ENCODE results near the gene PSORS1C2.
A peak's percentile ranks its signal among the peaks of the same experiment; 100 is the strongest.

Gene PSORS1C2

GRCh38 chr6:31139599-31139998, 733 bp upstream of the PSORS1C2 start:
- Histone ChIP-seq H3K36me3 (ENCODE audit: control insufficient read depth in 4 of 4, insufficient read depth in 4 of 4, low read length in 3 of 4) (peaks cover 3 to 21% (median 14%) of the 10 kb centered on the region in 4 experiments), H3K9me3 (ENCODE audit: control extremely low read depth in 1 of 5, control insufficient read depth in 4 of 5, insufficient read depth in 2 of 5, low read depth in 1 of 5, low read length in 4 of 5) (no peaks in the 10 kb centered on the region), H3K27me3 (replicated peaks in 2 of 5; ENCODE audit: control insufficient read depth in 4 of 5, insufficient read depth in 5 of 5, low read length in 4 of 5) (peaks cover 0 to 2% (median 0%) of the 10 kb centered on the region in 5 experiments), H3K4me1 (ENCODE audit: control extremely low read depth in 1 of 4, control insufficient read depth in 4 of 4, insufficient read depth in 4 of 4, low read length in 3 of 4) (peaks cover 0 to 7% (median 4%) of the 10 kb centered on the region in 4 experiments), H3K4me3 (ENCODE audit: control insufficient read depth in 1 of 7, extremely low read depth in 1 of 7, insufficient read depth in 4 of 7, low read depth in 2 of 7, low read length in 6 of 7) (no peak overlapping the region), H3K27ac (ENCODE audit: insufficient read depth in 1 of 2, low read depth in 1 of 2, low read length in 2 of 2, poor library complexity in 1 of 2, severe bottlenecking in 2 of 2) (no peak overlapping the region)
- 95% methylated on average over 3 of the region's 4 CpGs for WGBS (ENCODE audit: insufficient coverage)
- ChIA-PET POLR2A (no interaction called here), CTCF (interaction anchor here (0.6 to 5.1 kb wide), 6 partner anchors 8 to 57 kb away, joined by 3 to 31 read pairs (median 8); no protein-coding TSS in a partner anchor)
- DNase-seq: no peak

DNA sequence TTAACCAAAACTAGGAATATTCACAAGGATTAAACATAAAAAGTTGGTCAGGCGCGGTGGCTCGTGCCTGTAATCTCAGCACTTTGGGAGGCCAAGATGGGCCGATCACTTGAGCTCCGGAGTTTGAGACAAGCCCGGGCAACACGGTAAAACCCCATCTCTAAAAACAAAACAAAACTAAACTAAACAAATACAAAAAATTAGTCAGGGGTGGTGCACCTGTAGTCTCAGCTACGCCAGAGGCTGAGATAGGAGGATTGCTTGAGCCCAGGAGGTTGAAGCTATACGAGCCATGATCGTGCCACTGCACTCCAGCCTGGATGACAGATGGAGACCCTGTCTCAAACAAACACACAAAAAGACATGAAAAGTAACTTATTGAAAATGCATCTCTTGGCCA, 3.2 kb downstream of the PSORS1C2 start:
- peaks cover 0 to 2% (median 0%) of the 10 kb centered on the region in 5 experiments for H3K27me3 ChIP-seq (replicated peaks in 2 of 5; ENCODE audit: control insufficient read depth in 4 of 5, insufficient read depth in 5 of 5, low read length in 4 of 5)
- WGBS (ENCODE audit: insufficient coverage): 73% methylated on average over 9 of the region's 10 CpGs
- H3K9me3 ChIP-seq (ENCODE audit: control extremely low read depth in 1 of 5, control insufficient read depth in 4 of 5, insufficient read depth in 2 of 5, low read depth in 1 of 5, low read length in 4 of 5): no peaks in the 10 kb centered on the region
- H3K27ac ChIP-seq (ENCODE audit: insufficient read depth in 1 of 2, low read depth in 1 of 2, low read length in 2 of 2, poor library complexity in 1 of 2, severe bottlenecking in 2 of 2): no peak overlapping the region
- ChIA-PET CTCF (interaction anchor here (0.7 to 5.1 kb wide), 4 partner anchors 9 to 256 kb away, joined by 3 to 17 read pairs (median 4); no protein-coding TSS in a partner anchor), POLR2A (no interaction called here)
- H3K36me3 ChIP-seq (ENCODE audit: control insufficient read depth in 4 of 4, insufficient read depth in 4 of 4, low read length in 3 of 4): no peaks in the 10 kb centered on the region
- H3K4me3 ChIP-seq (ENCODE audit: control insufficient read depth in 1 of 7, extremely low read depth in 1 of 7, insufficient read depth in 4 of 7, low read depth in 2 of 7, low read length in 6 of 7): no peak overlapping the region
- DNase-seq: no peak
- peaks cover 0 to 7% (median 4%) of the 10 kb centered on the region in 4 experiments for H3K4me1 ChIP-seq (ENCODE audit: control extremely low read depth in 1 of 4, control insufficient read depth in 4 of 4, insufficient read depth in 4 of 4, low read length in 3 of 4)

DNA sequence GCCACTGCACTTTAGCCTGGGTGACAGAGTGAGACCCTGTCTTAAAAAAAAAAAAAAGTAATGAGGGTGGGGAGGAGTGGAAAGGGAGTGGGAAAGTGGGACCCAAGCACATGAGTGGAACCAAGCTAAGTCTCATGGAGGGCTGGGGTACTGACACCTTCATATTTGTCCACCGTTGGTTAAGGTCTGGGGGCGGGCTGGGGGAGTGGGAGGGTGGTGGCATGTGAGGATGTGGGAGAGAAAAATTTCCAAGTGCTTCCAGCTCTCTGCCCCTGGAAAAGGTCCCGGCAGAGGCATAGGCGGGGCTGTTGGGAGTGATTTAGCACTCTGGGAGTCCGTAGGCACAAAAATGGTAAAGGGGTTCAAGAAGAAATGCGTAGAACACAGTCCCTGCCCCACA, 6.1 kb downstream of the PSORS1C2 start:
- WGBS (ENCODE audit: insufficient coverage): 77% methylated on average over 6 of the region's 6 CpGs
- no peak overlapping the region for H3K27ac ChIP-seq (ENCODE audit: insufficient read depth in 1 of 2, low read depth in 1 of 2, low read length in 2 of 2, poor library complexity in 1 of 2, severe bottlenecking in 2 of 2)
- POLR2A ChIA-PET: interaction anchor here (1.1 kb wide), 1 partner anchor 25 kb away, joined by 3 read pairs; the partner anchor contains the start of gene CCHCR1
- no peaks in the 10 kb centered on the region for H3K9me3 ChIP-seq (ENCODE audit: control extremely low read depth in 1 of 5, control insufficient read depth in 4 of 5, insufficient read depth in 2 of 5, low read depth in 1 of 5, low read length in 4 of 5)
- CTCF ChIA-PET: interaction anchor here (1.2 to 4.6 kb wide), 4 partner anchors 9 to 102 kb away, joined by 3 to 28 read pairs (median 4); partner anchors contain the start of gene PSORS1C1
- peaks cover 0 to 4% (median 3%) of the 10 kb centered on the region in 4 experiments for H3K4me1 ChIP-seq (ENCODE audit: control extremely low read depth in 1 of 4, control insufficient read depth in 4 of 4, insufficient read depth in 4 of 4, low read length in 3 of 4)
- no peak for DNase-seq
- no peaks in the 10 kb centered on the region for H3K36me3 ChIP-seq (ENCODE audit: control insufficient read depth in 4 of 4, insufficient read depth in 4 of 4, low read length in 3 of 4)
- no peak overlapping the region for H3K4me3 ChIP-seq (ENCODE audit: control insufficient read depth in 1 of 7, extremely low read depth in 1 of 7, insufficient read depth in 4 of 7, low read depth in 2 of 7, low read length in 6 of 7)
- peaks cover 0 to 2% (median 0%) of the 10 kb centered on the region in 5 experiments for H3K27me3 ChIP-seq (replicated peaks in 2 of 5; ENCODE audit: control insufficient read depth in 4 of 5, insufficient read depth in 5 of 5, low read length in 4 of 5)

- H3K9me3 ChIP-seq (ENCODE audit: control extremely low read depth in 1 of 5, control insufficient read depth in 4 of 5, insufficient read depth in 2 of 5, low read depth in 1 of 5, low read length in 4 of 5): no peaks in the 10 kb centered on the region
- H3K36me3 ChIP-seq (ENCODE audit: control insufficient read depth in 4 of 4, insufficient read depth in 4 of 4, low read length in 3 of 4): no peaks in the 10 kb centered on the region
- ChIA-PET POLR2A (no interaction called here), CTCF (interaction anchor here (1.0 to 4.6 kb wide), 6 partner anchors 8 to 234 kb away, joined by 3 to 28 read pairs (median 4); partner anchors contain the start of gene PSORS1C1)
- H3K27ac ChIP-seq (ENCODE audit: insufficient read depth in 1 of 2, low read depth in 1 of 2, low read length in 2 of 2, poor library complexity in 1 of 2, severe bottlenecking in 2 of 2): no peak overlapping the region
- peaks cover 0 to 2% (median 0%) of the 10 kb centered on the region in 5 experiments for H3K27me3 ChIP-seq (replicated peaks in 2 of 5; ENCODE audit: control insufficient read depth in 4 of 5, insufficient read depth in 5 of 5, low read length in 4 of 5)
- H3K4me1 ChIP-seq (ENCODE audit: control extremely low read depth in 1 of 4, control insufficient read depth in 4 of 4, insufficient read depth in 4 of 4, low read length in 3 of 4): peaks cover 0 to 2% (median 0%) of the 10 kb centered on the region in 4 experiments
- 100% methylated on average over 2 of the region's 3 CpGs for WGBS (ENCODE audit: insufficient coverage)
- DNase-seq: no peak
- H3K4me3 ChIP-seq (ENCODE audit: control insufficient read depth in 1 of 7, extremely low read depth in 1 of 7, insufficient read depth in 4 of 7, low read depth in 2 of 7, low read length in 6 of 7): no peak overlapping the region
These were observed 7.3 kb downstream of the PSORS1C2 start for GRCh38 chr6:31131595-31131994.

DNA sequence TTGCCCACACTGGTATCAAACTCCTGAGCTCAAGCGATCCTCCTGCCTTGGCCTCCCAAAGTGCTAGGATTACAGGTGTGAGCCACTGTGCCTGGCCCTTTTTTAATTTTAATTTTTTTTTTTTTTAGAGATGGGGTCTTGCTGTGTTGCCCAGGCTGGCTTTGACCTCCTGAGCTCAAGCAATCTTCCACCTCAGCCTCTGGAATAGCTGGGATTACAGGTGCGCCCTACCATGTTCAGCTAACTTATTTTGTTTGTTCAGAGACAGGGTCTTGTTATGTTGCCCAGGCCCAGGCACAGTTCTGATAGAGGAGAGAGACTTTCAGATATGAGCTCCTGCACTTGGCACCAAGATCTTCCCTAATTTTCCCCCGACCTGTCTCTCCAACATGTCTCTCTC, 8.1 kb downstream of the PSORS1C2 start:
- no peak overlapping the region for H3K4me3 ChIP-seq (ENCODE audit: control insufficient read depth in 1 of 7, extremely low read depth in 1 of 7, insufficient read depth in 4 of 7, low read depth in 2 of 7, low read length in 6 of 7)
- H3K36me3 ChIP-seq (ENCODE audit: control insufficient read depth in 4 of 4, insufficient read depth in 4 of 4, low read length in 3 of 4): no peaks in the 10 kb centered on the region
- DNase-seq: no peak
- ChIA-PET POLR2A (no interaction called here), CTCF (interaction anchor here (0.9 to 4.6 kb wide), 10 partner anchors 9 to 236 kb away, joined by 3 to 28 read pairs (median 5); partner anchors contain the start of gene PSORS1C1)
- H3K27me3 ChIP-seq (replicated peaks in 2 of 5; ENCODE audit: control insufficient read depth in 4 of 5, insufficient read depth in 5 of 5, low read length in 4 of 5): peaks cover 0 to under 1% (median 0%) of the 10 kb centered on the region in 5 experiments
- WGBS (ENCODE audit: insufficient coverage): 100% methylated on average over 3 of the region's 3 CpGs
- no peaks in the 10 kb centered on the region for H3K9me3 ChIP-seq (ENCODE audit: control extremely low read depth in 1 of 5, control insufficient read depth in 4 of 5, insufficient read depth in 2 of 5, low read depth in 1 of 5, low read length in 4 of 5)
- no peak overlapping the region for H3K27ac ChIP-seq (ENCODE audit: insufficient read depth in 1 of 2, low read depth in 1 of 2, low read length in 2 of 2, poor library complexity in 1 of 2, severe bottlenecking in 2 of 2)
- H3K4me1 ChIP-seq (ENCODE audit: control extremely low read depth in 1 of 4, control insufficient read depth in 4 of 4, insufficient read depth in 4 of 4, low read length in 3 of 4): peaks cover 0 to 5% (median 2%) of the 10 kb centered on the region in 4 experiments

DNA sequence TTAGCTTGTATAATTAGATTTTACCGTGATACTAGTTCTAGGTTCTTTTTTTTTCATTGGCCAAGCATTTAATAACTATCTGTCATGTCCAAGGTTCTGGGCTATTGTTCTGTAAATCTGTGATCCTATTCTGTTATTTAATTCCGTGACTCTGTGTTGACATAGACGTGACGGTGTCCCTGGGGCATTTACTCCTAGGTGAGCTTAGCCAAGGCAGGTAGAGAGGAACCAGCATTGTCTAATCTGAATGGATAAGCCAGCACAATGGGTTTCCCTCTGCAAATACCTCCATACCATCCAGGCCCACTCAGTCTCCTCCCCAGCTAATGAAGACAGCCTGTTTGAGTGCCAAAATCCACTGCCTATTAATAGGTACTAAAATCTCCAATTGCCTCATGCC, 9.7 kb downstream of the PSORS1C2 start:
- POLR2A ChIA-PET: no interaction called here

GRCh38 chr6:31128093-31128676, 10.7 kb downstream of the PSORS1C2 start:
- no peaks in the 10 kb centered on the region for H3K27me3 ChIP-seq (replicated peaks in 2 of 5; ENCODE audit: control insufficient read depth in 4 of 5, insufficient read depth in 5 of 5, low read length in 4 of 5)
- peaks cover 0 to 16% (median 11%) of the 10 kb centered on the region in 4 experiments for H3K4me1 ChIP-seq (ENCODE audit: control extremely low read depth in 1 of 4, control insufficient read depth in 4 of 4, insufficient read depth in 4 of 4, low read length in 3 of 4)
- CTCF ChIA-PET: interaction anchor here (0.7 to 4.7 kb wide), 8 partner anchors 9 to 215 kb away, joined by 3 to 36 read pairs (median 6); partner anchors contain the start of genes PSORS1C1 and PSORS1C2
- 32% methylated on average over 6 of the region's 8 CpGs for WGBS (ENCODE audit: insufficient coverage)
- POLR2A ChIA-PET: no interaction called here
- H3K9me3 ChIP-seq (ENCODE audit: control extremely low read depth in 1 of 5, control insufficient read depth in 4 of 5, insufficient read depth in 2 of 5, low read depth in 1 of 5, low read length in 4 of 5): no peaks in the 10 kb centered on the region
- H3K27ac ChIP-seq (ENCODE audit: insufficient read depth in 1 of 2, low read depth in 1 of 2, low read length in 2 of 2, poor library complexity in 1 of 2, severe bottlenecking in 2 of 2): no peak overlapping the region
- peak; percentile 36 to 68 (median 53) for DNase-seq
- no peak overlapping the region for H3K4me3 ChIP-seq (ENCODE audit: control insufficient read depth in 1 of 7, extremely low read depth in 1 of 7, insufficient read depth in 4 of 7, low read depth in 2 of 7, low read length in 6 of 7)
- H3K36me3 ChIP-seq (ENCODE audit: control insufficient read depth in 4 of 4, insufficient read depth in 4 of 4, low read length in 3 of 4): no peaks in the 10 kb centered on the region

More for the DNA sequence above, 9.7 kb downstream of the PSORS1C2 start:
- CTCF ChIA-PET: interaction anchor here (0.6 to 2.2 kb wide), 15 partner anchors 8 to 248 kb away, joined by 3 to 8 read pairs (median 4); partner anchors contain the start of genes CCHCR1 and TCF19
- Histone ChIP-seq H3K27me3 (replicated peaks in 2 of 5; ENCODE audit: control insufficient read depth in 4 of 5, insufficient read depth in 5 of 5, low read length in 4 of 5) (no peaks in the 10 kb centered on the region), H3K27ac (ENCODE audit: insufficient read depth in 1 of 2, low read depth in 1 of 2, low read length in 2 of 2, poor library complexity in 1 of 2, severe bottlenecking in 2 of 2) (no peak overlapping the region), H3K4me1 (ENCODE audit: control extremely low read depth in 1 of 4, control insufficient read depth in 4 of 4, insufficient read depth in 4 of 4, low read length in 3 of 4) (peaks cover 0 to 16% (median 11%) of the 10 kb centered on the region in 4 experiments), H3K9me3 (ENCODE audit: control extremely low read depth in 1 of 5, control insufficient read depth in 4 of 5, insufficient read depth in 2 of 5, low read depth in 1 of 5, low read length in 4 of 5) (no peaks in the 10 kb centered on the region), H3K36me3 (ENCODE audit: control insufficient read depth in 4 of 4, insufficient read depth in 4 of 4, low read length in 3 of 4) (no peaks in the 10 kb centered on the region), H3K4me3 (ENCODE audit: control insufficient read depth in 1 of 7, extremely low read depth in 1 of 7, insufficient read depth in 4 of 7, low read depth in 2 of 7, low read length in 6 of 7) (no peak overlapping the region)
- 67% methylated on average over 3 of the region's 4 CpGs for WGBS (ENCODE audit: insufficient coverage)
- no peak for DNase-seq
